Bronchial epithelial cell (primary cell): ENCODE measurements around the gene PCSK5. TPM values are rescaled to one million over a fixed set of nuclear protein-coding genes. Genes with fewer than 3 reads are reported as not detected.

Experiments
- DNase-seq: peaks from one replicate; pipeline ENCODE4 v3.0.0-alpha.2; 2010; ENCODE audit warnings: low read depth
- FAIRE-seq: peaks from 2 replicates; lab custom pipeline; 2011; peaks lifted over from hg19 to GRCh38; lab: Jason Lieb, UNC
- H3K27me3 ChIP-seq: 2 replicates; pipeline ENCODE4 v1.5.1; 2011; ENCODE audit warnings: low read length; ENCODE audit not compliant: control insufficient read depth, insufficient read depth
- H3K36me3 ChIP-seq: 2 replicates; pipeline ENCODE4 v1.5.1; 2011; ENCODE audit warnings: low read length; ENCODE audit not compliant: control insufficient read depth, insufficient read depth
- H3K4me3 ChIP-seq: 2 replicates; pipeline ENCODE4 v1.5.1; 2011; ENCODE audit warnings: mild to moderate bottlenecking, low read depth, low read length, control low read depth
- total RNA-seq: library from RNA; depleted of rRNA; stranded (reverse); fragments of >200 nt; gene quantifications from 2 replicates; pipeline ENCODE4 v1.2.1, GENCODE V29; 2014
- TF ChIP-seq, protein P1 (sequence below): IDR thresholded peaks from 2 replicates; pipeline ENCODE4 v1.5.1; 2011; ENCODE audit warnings: mild to moderate bottlenecking, moderate library complexity, low read length, control low read depth, inconsistent platforms; ENCODE audit not compliant: insufficient read depth, severe bottlenecking

The PCSK5 gene
- total RNA-seq, 1 donor from 2014 or later = 4.2 TPM

DNA sequence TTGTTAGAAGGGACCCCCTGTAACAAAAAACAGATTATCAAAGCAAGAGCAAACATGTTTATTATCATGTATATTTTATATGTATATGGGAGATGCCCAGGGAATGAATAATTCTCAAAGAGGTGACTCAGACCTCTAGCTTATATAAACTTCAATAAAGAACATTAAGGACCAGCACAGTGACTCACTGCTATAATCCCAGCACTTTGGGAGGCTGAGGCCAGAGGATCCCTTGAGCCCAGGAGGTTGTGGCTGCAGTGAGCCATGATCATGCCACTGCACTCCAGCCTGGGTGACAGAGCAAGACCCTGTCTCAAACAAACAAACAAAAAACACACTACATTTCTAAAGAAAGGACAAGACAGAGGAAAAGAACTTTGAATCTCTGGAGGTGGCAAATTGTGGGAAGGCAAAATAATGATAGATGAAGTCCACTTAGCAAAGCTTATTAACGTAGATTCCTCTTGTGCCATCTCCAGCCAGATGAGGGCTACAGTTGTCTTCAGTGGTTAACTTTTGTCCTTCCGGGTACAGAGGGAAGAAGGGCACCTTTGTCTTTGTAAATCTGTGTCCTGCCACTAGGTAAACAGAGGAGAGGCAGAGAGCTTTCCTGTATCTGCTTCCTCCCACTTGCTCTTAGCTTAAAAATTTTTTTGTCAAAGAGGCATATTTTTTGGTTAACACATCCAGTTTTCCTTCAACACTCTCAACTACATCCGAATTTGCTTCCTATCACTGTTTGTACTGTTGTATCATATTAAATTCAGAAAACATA, 511.3 kb downstream of the PCSK5 start:
- Histone ChIP-seq H3K36me3 (no peaks in the 10 kb centered on the region), H3K4me3 (no peak overlapping the region), H3K27me3 (no peaks in the 10 kb centered on the region)
- no peak for FAIRE-seq
- DNase-seq = peak; percentile 46
- TF ChIP-seq, protein P1, sequence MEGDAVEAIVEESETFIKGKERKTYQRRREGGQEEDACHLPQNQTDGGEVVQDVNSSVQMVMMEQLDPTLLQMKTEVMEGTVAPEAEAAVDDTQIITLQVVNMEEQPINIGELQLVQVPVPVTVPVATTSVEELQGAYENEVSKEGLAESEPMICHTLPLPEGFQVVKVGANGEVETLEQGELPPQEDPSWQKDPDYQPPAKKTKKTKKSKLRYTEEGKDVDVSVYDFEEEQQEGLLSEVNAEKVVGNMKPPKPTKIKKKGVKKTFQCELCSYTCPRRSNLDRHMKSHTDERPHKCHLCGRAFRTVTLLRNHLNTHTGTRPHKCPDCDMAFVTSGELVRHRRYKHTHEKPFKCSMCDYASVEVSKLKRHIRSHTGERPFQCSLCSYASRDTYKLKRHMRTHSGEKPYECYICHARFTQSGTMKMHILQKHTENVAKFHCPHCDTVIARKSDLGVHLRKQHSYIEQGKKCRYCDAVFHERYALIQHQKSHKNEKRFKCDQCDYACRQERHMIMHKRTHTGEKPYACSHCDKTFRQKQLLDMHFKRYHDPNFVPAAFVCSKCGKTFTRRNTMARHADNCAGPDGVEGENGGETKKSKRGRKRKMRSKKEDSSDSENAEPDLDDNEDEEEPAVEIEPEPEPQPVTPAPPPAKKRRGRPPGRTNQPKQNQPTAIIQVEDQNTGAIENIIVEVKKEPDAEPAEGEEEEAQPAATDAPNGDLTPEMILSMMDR = no peak

DNA sequence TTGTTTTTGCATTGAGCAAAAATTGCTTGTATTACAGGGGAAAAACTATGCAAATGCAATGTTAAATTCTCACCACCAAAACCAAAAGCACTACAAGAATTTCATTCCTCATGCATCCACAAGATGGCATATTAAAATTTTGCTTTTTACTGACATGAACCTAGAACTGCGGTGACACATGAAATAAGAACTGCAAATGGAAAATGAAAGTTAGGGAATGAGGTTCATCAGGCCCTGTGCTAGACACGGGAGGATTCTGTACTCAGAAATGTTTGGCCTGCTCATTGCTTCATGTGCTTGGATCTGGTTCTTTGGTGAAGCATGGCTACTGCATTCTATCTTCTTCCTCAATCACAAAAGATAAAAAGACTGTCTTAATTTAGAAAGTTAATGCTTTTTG, 512.9 kb downstream of the PCSK5 start:
- no peak for FAIRE-seq
- no peaks in the 10 kb centered on the region for H3K36me3 ChIP-seq
- TF ChIP-seq, protein P1 = peak; percentile 34
- H3K27me3 ChIP-seq = no peaks in the 10 kb centered on the region
- H3K4me3 ChIP-seq = no peak overlapping the region
- DNase-seq = peak; percentile 69

DNA sequence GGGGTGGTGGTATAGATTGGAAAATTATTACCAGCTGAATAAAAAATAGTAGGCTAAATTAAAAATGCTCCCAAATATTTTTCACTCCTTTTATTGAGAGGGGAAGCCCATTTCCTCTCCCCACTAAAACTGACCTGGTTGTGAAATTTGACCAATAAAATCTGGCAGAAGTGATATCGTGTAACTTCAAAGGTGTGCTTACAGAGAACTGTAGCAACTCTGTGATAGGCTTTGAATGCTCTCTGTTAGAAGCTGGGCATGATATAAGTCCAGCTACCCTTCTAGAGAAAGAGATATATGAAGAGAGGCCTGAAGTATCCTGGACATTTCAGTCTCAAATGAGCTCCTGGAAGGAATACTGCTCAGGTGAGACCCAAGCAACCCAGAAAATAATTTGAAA, 513.9 kb downstream of the PCSK5 start:
- H3K36me3 ChIP-seq = no peaks in the 10 kb centered on the region
- no peak overlapping the region for H3K4me3 ChIP-seq
- TF ChIP-seq, protein P1 = no peak
- no peak for DNase-seq
- H3K27me3 ChIP-seq = no peaks in the 10 kb centered on the region
- no peak for FAIRE-seq

DNA sequence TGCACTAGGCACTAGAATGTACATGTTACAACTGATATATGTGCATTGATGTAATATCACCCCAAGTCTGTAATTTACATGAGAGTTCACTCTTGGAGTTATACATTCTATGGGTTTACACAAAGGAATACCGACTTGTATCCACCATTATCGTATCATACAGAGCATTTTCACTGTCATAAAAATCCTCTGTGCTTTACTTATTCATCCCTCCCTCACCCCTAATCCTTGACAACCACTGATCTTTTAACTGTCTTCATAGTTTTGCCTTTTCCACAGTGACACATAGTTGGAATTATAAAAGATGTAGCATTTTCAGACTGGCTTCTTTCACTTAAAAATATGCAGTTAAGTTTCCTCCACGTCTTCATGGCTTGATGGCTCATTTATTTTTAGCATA, 514.9 kb downstream of the PCSK5 start:
- DNase-seq = no peak
- Histone ChIP-seq H3K27me3 (no peaks in the 10 kb centered on the region), H3K4me3 (no peak overlapping the region), H3K36me3 (no peaks in the 10 kb centered on the region)
- no peak for FAIRE-seq
- TF ChIP-seq, protein P1 = no peak

DNA sequence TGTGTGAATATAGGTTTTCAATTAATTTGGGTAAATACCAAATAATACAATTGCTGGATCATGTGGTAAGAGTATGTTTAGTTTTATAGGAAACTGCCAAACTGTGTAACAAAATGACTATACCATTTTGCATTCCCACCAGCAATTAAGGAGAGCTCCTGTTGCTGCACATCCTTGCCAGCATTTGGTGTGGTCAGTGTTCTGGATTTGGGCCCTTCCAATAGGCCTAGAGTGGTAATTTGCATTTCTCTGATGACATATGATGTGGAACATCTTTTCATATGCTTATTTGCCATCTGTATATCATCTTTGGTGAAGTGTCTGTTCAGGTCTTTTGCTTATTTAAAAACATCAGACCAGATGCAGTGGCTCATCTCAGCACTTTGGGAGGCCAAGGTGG, 515.4 kb downstream of the PCSK5 start:
- TF ChIP-seq, protein P1 = no peak
- FAIRE-seq (no peak), DNase-seq (no peak)
- no peak overlapping the region for H3K4me3 ChIP-seq
- no peaks in the 10 kb centered on the region for H3K36me3 ChIP-seq
- H3K27me3 ChIP-seq = no peaks in the 10 kb centered on the region
